Vagina (tissue), 2 donors: Measurements from ENCODE around the gene MAP3K7. TPM values are rescaled to one million over a fixed set of nuclear protein-coding genes. Genes with fewer than 3 reads are reported as not detected.

ENCODE experiments used
- DNase-seq, 2 donors: peaks; one replicate each; pipeline ENCODE4 v3.0.0-alpha.2; 2017; ENCODE audit errors: extremely low spot score in 2 of 2
- H3K27ac ChIP-seq: fragments of 200-600 bp; sonication (generic); one replicate; pipeline ENCODE4 v1.5.1; 2019
- H3K27me3 ChIP-seq: fragments of 200-600 bp; sonication (generic); one replicate; pipeline ENCODE4 v1.5.1; 2019
- H3K36me3 ChIP-seq, 2 donors: fragments of 200-600 bp; sonication (generic); one replicate each; pipeline ENCODE4 v1.5.1; 2017 to 2019
- H3K4me1 ChIP-seq: fragments of 200-600 bp; sonication (generic); one replicate; pipeline ENCODE4 v1.5.1; 2019
- H3K4me3 ChIP-seq, 2 donors: fragments of 200-600 bp; sonication (generic); 1 replicate in 1 of 2; 2 replicates in 1 of 2; pipeline ENCODE4 v1.5.1; 2016 to 2019
- H3K9me3 ChIP-seq: fragments of 200-600 bp; sonication (generic); one replicate; pipeline ENCODE4 v1.5.1; 2019
- POLR2A ChIP-seq, 2 donors: fragments of 450-650 bp; IDR thresholded peaks; one replicate each; pipeline ENCODE4 v1.6.1; 2017; ENCODE audit warnings: antibody characterized with exemption in 2 of 2, mild to moderate bottlenecking in 2 of 2, moderate library complexity in 2 of 2
- POLR2AphosphoS5 ChIP-seq, 2 donors: sonication (generic); formaldehyde crosslinking; IDR thresholded peaks; one replicate each; pipeline ENCODE4 v1.9.0; 2017; ENCODE audit warnings: antibody characterized with exemption in 2 of 2, mild to moderate bottlenecking in 2 of 2, low read depth in 1 of 2; ENCODE audit not compliant: insufficient read depth in 1 of 2
- intact Hi-C: fragments of 100-400 bp; cut with DNase I; formaldehyde crosslinking; loops from one replicate; pipeline ENCODE4 v1.15.1; 2023
- total RNA-seq: library from RNA; depleted of rRNA; stranded (reverse); fragments of >200 nt; gene quantifications from one replicate; pipeline ENCODE4 v1.2.3, GENCODE V29; 2016
- TF ChIP-seq, protein P1 (sequence below), 3 experiments: fragments of 450-650 bp in 2 of 3; fragments of 200-600 bp in 1 of 3; sonication (generic) in 1 of 3; IDR thresholded peaks; one replicate each; pipeline ENCODE4 v1.5.1; 2017 to 2019; ENCODE audit warnings: antibody characterized with exemption in 3 of 3, mild to moderate bottlenecking in 2 of 3, moderate library complexity in 2 of 3

The MAP3K7 gene
- total RNA-seq, 1 donor from 2014 or later = 27.0 TPM

DNA sequence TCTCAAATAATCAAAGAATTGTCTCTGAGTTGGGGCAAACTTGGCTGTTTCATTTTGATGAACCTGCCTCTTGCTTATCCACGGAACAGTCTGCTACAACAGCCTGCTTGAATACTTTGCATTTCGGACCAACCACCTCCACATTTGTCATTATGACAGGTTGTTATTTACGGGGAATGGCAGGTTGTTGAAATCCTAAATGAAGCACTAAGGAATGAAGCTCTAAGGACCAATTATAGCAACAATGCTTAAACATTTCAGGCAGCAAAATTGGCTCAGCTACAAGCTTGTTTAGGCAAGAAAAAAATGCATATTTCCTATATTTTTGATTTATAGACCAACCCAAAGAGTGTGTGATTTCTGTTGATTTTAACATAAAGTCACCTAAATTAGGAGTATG lies 84.5 kb downstream of the MAP3K7 start:
- no peaks in the 10 kb centered on the region for H3K36me3 ChIP-seq
- DNase-seq = no peak
- no peaks in the 10 kb centered on the region for H3K27me3 ChIP-seq
- TF ChIP-seq POLR2A (IDR thresholded peaks at IDR 0.05) (no peak), POLR2AphosphoS5 (IDR thresholded peaks at IDR 0.05; ENCODE audit: insufficient read depth in 1 of 2, low read depth in 1 of 2) (no peak)
- TF ChIP-seq, protein P1, sequence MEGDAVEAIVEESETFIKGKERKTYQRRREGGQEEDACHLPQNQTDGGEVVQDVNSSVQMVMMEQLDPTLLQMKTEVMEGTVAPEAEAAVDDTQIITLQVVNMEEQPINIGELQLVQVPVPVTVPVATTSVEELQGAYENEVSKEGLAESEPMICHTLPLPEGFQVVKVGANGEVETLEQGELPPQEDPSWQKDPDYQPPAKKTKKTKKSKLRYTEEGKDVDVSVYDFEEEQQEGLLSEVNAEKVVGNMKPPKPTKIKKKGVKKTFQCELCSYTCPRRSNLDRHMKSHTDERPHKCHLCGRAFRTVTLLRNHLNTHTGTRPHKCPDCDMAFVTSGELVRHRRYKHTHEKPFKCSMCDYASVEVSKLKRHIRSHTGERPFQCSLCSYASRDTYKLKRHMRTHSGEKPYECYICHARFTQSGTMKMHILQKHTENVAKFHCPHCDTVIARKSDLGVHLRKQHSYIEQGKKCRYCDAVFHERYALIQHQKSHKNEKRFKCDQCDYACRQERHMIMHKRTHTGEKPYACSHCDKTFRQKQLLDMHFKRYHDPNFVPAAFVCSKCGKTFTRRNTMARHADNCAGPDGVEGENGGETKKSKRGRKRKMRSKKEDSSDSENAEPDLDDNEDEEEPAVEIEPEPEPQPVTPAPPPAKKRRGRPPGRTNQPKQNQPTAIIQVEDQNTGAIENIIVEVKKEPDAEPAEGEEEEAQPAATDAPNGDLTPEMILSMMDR (IDR thresholded peaks at IDR 0.05) = no peak
- H3K27ac ChIP-seq = no peak overlapping the region
- intact Hi-C loops = no loop called here
- no peaks in the 10 kb centered on the region for H3K4me1 ChIP-seq
- H3K4me3 ChIP-seq = no peak overlapping the region
- H3K9me3 ChIP-seq = no peaks in the 10 kb centered on the region

DNA sequence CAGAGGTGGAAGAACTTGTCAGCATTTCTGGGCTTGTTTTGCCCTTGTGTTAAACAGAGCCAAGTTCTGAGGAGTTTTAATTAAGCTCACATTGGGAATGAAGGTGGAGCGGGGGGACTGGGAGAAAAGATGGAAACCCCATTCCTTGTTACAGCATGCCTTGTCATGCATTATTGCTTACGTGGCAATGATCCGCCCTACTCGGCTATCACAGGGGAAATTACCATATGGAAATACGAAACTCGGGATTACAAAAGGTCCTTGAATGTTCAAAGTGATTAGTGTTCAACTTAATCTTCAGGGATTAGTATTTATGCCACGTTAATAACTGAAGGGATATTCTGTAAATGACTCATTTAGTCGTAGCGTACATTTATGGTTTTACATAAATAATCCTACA lies 86.4 kb downstream of the MAP3K7 start:
- no peak for DNase-seq
- Histone ChIP-seq H3K4me3 (no peak overlapping the region), H3K36me3 (no peaks in the 10 kb centered on the region), H3K27me3 (no peaks in the 10 kb centered on the region), H3K4me1 (no peaks in the 10 kb centered on the region), H3K27ac (no peak overlapping the region), H3K9me3 (no peaks in the 10 kb centered on the region)
- intact Hi-C loops = no loop called here
- TF ChIP-seq POLR2AphosphoS5 (IDR thresholded peaks at IDR 0.05; ENCODE audit: insufficient read depth in 1 of 2, low read depth in 1 of 2) = no peak
- TF ChIP-seq, protein P1 (IDR thresholded peaks at IDR 0.05) = no peak

DNA sequence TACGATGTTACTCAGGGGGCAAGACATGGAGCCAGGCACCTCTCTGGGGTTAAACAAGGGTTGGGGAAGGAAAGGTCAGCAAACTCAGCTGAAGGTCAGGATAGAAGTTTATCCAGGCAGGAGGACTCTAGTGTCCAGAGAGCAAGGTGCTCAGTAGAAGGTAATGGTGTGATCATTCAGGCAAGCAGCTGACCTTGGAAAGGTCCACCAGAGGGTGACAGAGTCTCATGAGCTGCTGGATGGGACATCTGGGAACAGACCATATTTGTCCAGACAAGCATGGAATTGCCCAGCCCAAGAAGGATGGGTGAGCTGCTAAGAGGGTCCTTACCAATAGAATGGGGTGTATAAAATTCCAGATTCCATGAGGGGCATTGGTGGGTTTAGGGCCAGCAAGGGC lies 89.5 kb downstream of the MAP3K7 start:
- Histone ChIP-seq H3K4me1 (no peaks in the 10 kb centered on the region), H3K36me3 (no peaks in the 10 kb centered on the region), H3K4me3 (no peak overlapping the region), H3K9me3 (no peaks in the 10 kb centered on the region), H3K27ac (no peak overlapping the region), H3K27me3 (no peaks in the 10 kb centered on the region)
- TF ChIP-seq POLR2AphosphoS5 (IDR thresholded peaks at IDR 0.05; ENCODE audit: insufficient read depth in 1 of 2, low read depth in 1 of 2) = no peak
- TF ChIP-seq, protein P1 (IDR thresholded peaks at IDR 0.05) = no peak
- no peak for TF ChIP-seq POLR2A (IDR thresholded peaks at IDR 0.05)
- intact Hi-C loops = no loop called here
- DNase-seq = no peak

DNA sequence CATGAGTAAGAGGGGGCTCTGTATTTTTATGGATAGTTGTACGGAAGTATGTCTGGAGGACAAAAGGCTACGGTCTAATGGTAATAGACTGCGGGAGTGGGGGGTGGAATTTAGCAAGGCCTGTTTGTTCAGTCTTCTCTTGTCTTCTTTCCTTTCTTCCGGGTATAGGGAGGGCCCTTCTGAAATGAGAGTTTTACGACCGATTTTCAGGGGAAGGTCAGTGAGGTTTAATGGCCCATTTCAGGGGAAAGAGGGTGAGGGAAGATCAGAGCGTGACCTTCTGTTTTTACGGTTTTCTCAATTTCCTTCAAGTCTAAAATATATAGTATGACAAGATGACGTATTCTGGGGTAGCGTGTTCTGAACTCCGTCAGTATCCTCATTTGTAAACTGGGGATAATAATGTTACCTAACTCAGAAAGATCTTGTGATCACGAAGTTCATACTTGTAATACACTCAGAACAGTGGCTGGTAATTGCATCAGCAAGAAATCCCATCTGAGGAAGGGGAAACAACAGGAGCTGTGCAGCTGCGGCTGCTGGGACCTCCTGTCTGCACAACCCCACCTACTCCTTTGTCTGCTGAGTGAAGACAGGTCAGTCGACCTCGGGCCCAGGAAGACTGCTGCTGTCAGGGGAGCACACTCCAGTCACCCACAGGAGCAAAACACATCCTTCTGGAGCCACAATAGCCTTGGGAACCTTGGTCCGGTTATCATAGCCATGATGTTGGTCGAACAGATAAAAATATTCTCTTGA lies 90.4 kb downstream of the MAP3K7 start:
- Histone ChIP-seq H3K27ac (no peak overlapping the region), H3K4me1 (no peaks in the 10 kb centered on the region), H3K9me3 (no peaks in the 10 kb centered on the region), H3K4me3 (no peak overlapping the region), H3K36me3 (no peaks in the 10 kb centered on the region), H3K27me3 (no peaks in the 10 kb centered on the region)
- no peak for DNase-seq
- TF ChIP-seq, protein P1 (IDR thresholded peaks at IDR 0.05) = no peak
- TF ChIP-seq POLR2A (IDR thresholded peaks at IDR 0.05) (no peak), POLR2AphosphoS5 (IDR thresholded peaks at IDR 0.05; ENCODE audit: insufficient read depth in 1 of 2, low read depth in 1 of 2) (no peak)
- intact Hi-C loops = no loop called here

DNA sequence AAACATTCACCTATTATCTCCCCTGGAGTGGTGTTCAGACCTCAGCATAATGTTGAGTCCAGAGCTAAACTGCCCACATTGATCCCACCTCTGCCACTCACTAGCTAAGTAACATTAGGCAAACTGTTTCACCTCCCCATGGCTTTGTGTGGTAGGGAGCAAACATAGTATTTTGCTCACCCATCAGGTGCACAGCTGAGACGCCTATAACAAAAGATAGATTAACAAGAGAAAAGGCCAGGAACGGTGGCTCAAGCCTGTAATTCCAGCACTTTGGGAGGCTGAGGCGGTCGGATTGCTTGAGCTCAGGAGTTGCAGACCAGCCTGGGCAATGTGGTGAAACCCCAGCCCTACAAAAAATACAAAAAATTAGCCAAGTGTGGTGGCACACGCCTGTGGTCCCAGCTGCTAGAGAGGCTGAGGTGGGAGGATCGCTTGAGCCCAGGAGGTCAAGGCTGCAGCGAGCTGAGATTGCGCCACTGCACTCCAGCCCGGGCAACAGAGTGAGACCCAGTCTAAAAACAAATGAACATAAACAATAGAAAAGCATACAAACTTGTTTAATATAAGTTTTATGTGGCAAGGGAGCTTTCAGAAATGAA lies 91.6 kb downstream of the MAP3K7 start:
- Histone ChIP-seq H3K36me3 (no peaks in the 10 kb centered on the region), H3K4me3 (no peak overlapping the region), H3K4me1 (no peaks in the 10 kb centered on the region), H3K27me3 (no peaks in the 10 kb centered on the region), H3K9me3 (no peaks in the 10 kb centered on the region), H3K27ac (no peak overlapping the region)
- intact Hi-C loops = no loop called here
- TF ChIP-seq, protein P1 (IDR thresholded peaks at IDR 0.05) = no peak
- no peak for TF ChIP-seq POLR2A (IDR thresholded peaks at IDR 0.05)
- TF ChIP-seq POLR2AphosphoS5 (IDR thresholded peaks at IDR 0.05; ENCODE audit: insufficient read depth in 1 of 2, low read depth in 1 of 2) = no peak
- DNase-seq = no peak
